ENCODE results near the gene AKAP10. TPM values are rescaled to one million over a fixed set of nuclear protein-coding genes. Genes with fewer than 3 reads are reported as not detected.

The AKAP10 gene
- total and polyA plus RNA-seq, 2 of the 8 experiments (the other 6 are each of a cell fraction or from before 2014, with no cell fraction given), result 13.3 to 27.0 TPM

GRCh38 chr17:19909139-19909538 is 68.5 kb downstream of the AKAP10 start:
- H3K27me3 ChIP-seq (replicated peaks in 1 of 4; ENCODE audit: control insufficient read depth in 3 of 4, extremely low read depth in 1 of 4, insufficient read depth in 3 of 4, low read length in 3 of 4), result no peaks in the 10 kb centered on the region
- ChIA-PET CTCF (ENCODE audit: partially characterized antibody) (interaction anchor here (1.0 kb wide), 1 partner anchor 56 kb away, joined by 4 read pairs; no protein-coding TSS in a partner anchor), POLR2A (ENCODE audit: partially characterized antibody) (no interaction called here)
- H2BK120ac ChIP-seq (replicated peaks; ENCODE audit: low read depth, low read length), result no peak overlapping the region
- H3K9ac ChIP-seq (replicated peaks in 1 of 4; ENCODE audit: extremely low read depth in 1 of 4, low read depth in 3 of 4, low read length in 3 of 4), result no peak overlapping the region
- no peak overlapping the region for H3K14ac ChIP-seq (ENCODE audit: insufficient read length)
- no peak overlapping the region for H3K4ac ChIP-seq (replicated peaks; ENCODE audit: insufficient read length, low read depth, low read length)
- H3K79me1 ChIP-seq (ENCODE audit: low read depth, low read length), result no peaks in the 10 kb centered on the region
- DNase-seq (ENCODE audit: low read depth in 1 of 2, low spot score in 2 of 2) (no peak), FAIRE-seq (no peak)
- no peak overlapping the region for H3K18ac ChIP-seq (ENCODE audit: extremely low read depth, low read length)
- H3K4me1 ChIP-seq (replicated peaks in 1 of 4; ENCODE audit: control insufficient read depth in 3 of 4, insufficient read depth in 4 of 4, low read length in 3 of 4), result peaks cover 0 to 3% (median 2%) of the 10 kb centered on the region in 4 experiments; a peak in 1 of 7 replicates
- no peak overlapping the region for H3K23ac ChIP-seq (ENCODE audit: insufficient read length)
- no peaks in the 10 kb centered on the region for H3K79me2 ChIP-seq (ENCODE audit: control insufficient read depth in 1 of 2, insufficient read depth in 2 of 2, low read length in 2 of 2)
- H3K36me3 ChIP-seq (ENCODE audit: control insufficient read depth in 2 of 4, insufficient read depth in 4 of 4, low read length in 3 of 4), result peaks cover 8 to 47% (median 38%) of the 10 kb centered on the region in 4 experiments
- H2BK12ac ChIP-seq (ENCODE audit: low read depth, low read length), result no peak overlapping the region
- no peaks in the 10 kb centered on the region for H3K9me3 ChIP-seq (ENCODE audit: insufficient read depth in 2 of 2, low read depth in 1 of 2, low read length in 1 of 2)
- H2BK15ac ChIP-seq (ENCODE audit: low read length), result no peak overlapping the region
- no peak overlapping the region for H4K5ac ChIP-seq (ENCODE audit: insufficient read length, low read depth, low read length)
- H3K27ac ChIP-seq (ENCODE audit: low read depth, low read length), result no peak overlapping the region
- no peak overlapping the region for H2AFZ ChIP-seq (ENCODE audit: low read length)
- no peak overlapping the region for H3K4me3 ChIP-seq (ENCODE audit: extremely low read depth in 1 of 4, insufficient read depth in 2 of 4, low read depth in 3 of 4, low read length in 4 of 4)
- H3K23me2 ChIP-seq (ENCODE audit: low read depth, low read length), result no peaks in the 10 kb centered on the region
- H3K56ac ChIP-seq (replicated peaks; ENCODE audit: insufficient read length, low read depth, low read length), result no peak overlapping the region
- H4K8ac ChIP-seq (ENCODE audit: extremely low read depth, insufficient read depth, low read length), result no peak overlapping the region
- H4K20me1 ChIP-seq (replicated peaks in 1 of 2; ENCODE audit: control insufficient read depth in 1 of 2, insufficient read depth in 2 of 2, low read length in 2 of 2), result peaks cover 0 to 3% of the 10 kb centered on the region in 2 experiments
- TF ChIP-seq TEAD4 (IDR thresholded peaks at IDR 0.05; ENCODE audit: low read depth, low read length) (no peak), BCL11A (IDR thresholded peaks at IDR 0.05; ENCODE audit: low read depth in 2 of 2, low read length in 2 of 2) (no peak), CEBPB (IDR thresholded peaks at IDR 0.05; ENCODE audit: low read depth, low read length) (no peak), TAF1 (IDR thresholded peaks at IDR 0.05; ENCODE audit: low read depth, low read length) (no peak), RBBP5 (IDR thresholded peaks at IDR 0.05; ENCODE audit: borderline replicate concordance, low read depth, low read length) (no peak), TAF7 (optimal IDR thresholded peaks at IDR 0.05; ENCODE audit: borderline replicate concordance, low read depth, low read length) (no peak), KDM1A (IDR thresholded peaks at IDR 0.05; ENCODE audit: borderline replicate concordance, low read length) (no peak), YY1 (IDR thresholded peaks at IDR 0.05; ENCODE audit: low read depth, low read length) (no peak)
- no peak overlapping the region for H2BK5ac ChIP-seq (ENCODE audit: low read depth, low read length)
- H2BK20ac ChIP-seq (ENCODE audit: low read length), result no peak overlapping the region
- no peak overlapping the region for H2AK5ac ChIP-seq (ENCODE audit: low read depth, low read length)
- H3K4me2 ChIP-seq (ENCODE audit: insufficient read depth in 1 of 2, low read depth in 2 of 2, low read length in 2 of 2), result no peak overlapping the region
- no peak overlapping the region for H4K91ac ChIP-seq (replicated peaks; ENCODE audit: insufficient read length, low read length)
- 88% methylated on average over 6 of the region's 6 CpGs; no CpG with 5 or more reads in 1 of the 2 experiments for WGBS, 2 experiments (ENCODE audit: extremely low coverage in 1 of 2, insufficient coverage in 1 of 2, insufficient read length in 1 of 2, insufficient replicate concordance in 2 of 2, low coverage in 1 of 2, low lambda C conversion rate in 2 of 2, missing lambda C conversion rate in 1 of 2)

Data from H1 (cell line).